NCI-H345 treated with DMSO at 0.1 percent for 48 hours (cell line): ENCODE data around the gene RSF1.

Source experiments
- DNase-seq: peaks from one replicate; lab custom pipeline; 2025; ENCODE audit not compliant: unreplicated experiment; lab: John Stamatoyannopoulos, UW

Gene RSF1

DNA sequence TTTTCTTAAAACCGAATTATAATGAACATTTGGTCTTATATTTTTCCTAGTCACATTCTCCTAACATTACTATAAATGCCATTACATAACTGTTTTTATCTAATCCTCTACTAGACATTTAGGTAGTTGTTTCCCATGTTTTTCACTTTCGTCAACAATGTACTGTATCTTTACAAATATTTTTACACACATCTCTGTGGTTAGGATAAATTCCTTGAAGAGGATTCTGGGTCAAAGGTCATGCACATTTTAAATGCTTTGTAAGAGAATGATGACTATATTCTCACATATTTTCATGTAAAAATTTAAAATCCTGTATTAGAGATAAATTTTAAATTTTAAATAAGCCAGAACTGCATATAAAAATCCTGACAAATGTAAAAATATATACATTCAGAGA is 121.6 kb downstream of the RSF1 start:
- no peak for DNase-seq

DNA sequence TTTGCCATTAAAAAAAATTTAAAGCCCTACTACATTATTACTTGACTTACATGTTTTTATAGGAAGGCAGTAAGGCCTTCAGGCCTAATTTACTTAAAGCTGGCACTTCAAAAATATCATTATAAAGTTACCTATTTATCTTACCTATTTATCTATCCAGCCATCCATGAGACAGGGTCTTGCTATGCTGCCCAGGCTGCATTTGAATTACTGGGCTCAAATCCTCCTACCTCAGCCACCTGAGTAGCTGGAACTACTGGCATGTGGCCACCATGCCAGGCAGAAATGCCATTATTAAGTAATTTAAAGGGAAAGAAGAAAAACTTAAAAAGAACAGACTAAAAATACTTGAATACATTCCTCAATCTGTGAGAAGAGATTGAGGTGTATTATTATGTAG is 122.7 kb downstream of the RSF1 start:
- no peak for DNase-seq

DNA sequence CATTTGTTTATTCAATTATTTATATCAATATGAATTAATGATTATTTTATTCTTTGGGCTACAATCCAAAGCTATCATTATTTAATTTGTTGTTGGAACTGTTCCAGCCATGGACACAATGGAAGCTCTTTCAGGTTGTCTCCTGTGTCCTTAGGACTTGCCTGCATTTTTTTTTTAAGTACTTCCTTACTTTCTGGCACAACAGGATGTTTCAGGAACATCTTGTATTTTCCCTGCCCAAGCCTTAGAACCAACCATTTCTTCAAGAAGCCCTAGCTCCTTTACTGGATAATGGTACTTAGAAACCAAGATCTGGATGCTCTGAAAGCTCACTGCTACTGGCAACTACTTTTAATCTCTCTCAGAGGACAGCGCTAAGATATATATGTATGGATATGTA is 125.1 kb downstream of the RSF1 start:
- DNase-seq: no peak

DNA sequence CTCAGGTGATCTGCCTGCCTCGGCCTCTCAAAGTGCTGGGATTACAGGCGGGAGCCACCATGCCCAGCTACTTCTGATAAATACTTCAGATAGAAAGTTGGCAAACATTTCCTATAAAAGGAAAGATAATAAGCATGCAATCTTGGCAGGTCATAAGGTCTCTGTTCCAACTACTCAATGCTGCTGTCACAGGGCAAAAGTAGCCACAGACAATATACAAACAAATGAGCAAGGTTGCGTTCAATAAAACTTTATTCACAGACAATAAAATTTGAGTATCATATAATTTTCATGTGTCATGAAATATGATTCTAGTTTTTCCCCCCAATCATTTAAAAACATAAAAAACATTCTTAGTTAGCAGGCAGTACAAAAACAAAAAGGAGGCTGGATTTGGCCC is 129.9 kb downstream of the RSF1 start:
- no peak for DNase-seq

DNA sequence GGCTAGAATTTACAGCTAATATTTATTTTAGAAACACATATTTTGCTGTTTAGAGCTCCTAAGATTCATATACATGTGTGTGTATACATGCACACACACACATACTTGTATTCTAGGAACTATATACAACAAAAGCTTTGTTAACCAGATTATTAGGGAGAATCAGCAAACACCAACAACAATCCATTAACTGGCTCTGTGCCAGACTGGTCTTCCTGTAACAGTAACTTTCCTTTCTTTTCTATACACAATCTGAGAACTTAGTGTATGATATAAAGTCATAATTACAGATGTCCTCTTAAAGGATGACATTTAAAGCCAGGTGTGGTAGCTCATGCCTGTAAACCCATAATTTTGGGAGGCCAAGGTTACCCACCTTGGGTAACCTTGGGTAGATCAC is 133.4 kb downstream of the RSF1 start:
- DNase-seq: no peak

DNA sequence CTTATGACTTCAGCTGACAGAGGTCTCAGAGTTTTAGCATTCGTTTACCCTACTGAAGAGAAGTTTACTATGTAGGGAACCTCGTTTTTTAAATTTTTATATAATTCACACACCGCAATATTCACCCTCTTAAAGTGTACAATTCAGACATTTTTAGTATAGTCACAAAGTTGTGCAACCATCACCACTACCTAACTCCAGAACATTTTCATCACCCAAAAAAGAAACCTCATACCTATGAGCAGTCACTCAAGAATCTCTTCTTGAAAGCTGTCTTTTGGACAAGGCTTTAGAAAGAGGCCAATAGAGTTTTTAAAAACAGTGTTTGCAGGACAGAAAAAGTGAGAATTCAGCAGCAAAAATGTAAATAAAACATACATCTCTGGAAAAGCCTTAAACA is 143.4 kb downstream of the RSF1 start:
- no peak for DNase-seq

DNA sequence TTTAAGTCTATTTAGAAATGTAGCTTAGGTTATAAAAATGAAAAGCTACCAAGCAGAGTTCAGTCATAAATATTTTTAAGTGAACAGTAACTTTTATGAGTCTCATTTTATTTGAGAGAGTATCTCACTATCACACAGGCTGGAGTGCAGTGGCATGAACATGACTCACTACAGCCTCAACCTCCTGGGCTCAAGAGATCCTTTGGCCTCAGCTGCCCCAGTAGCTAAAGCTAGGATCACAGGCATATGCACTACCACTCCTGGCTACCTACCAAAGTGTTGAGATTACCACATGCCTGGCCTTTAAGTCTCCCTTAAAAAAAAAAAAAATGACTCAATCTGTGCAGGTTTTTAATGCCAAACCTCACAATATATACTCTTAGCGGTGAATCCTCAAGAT is 148.3 kb downstream of the RSF1 start:
- no peak for DNase-seq

DNA sequence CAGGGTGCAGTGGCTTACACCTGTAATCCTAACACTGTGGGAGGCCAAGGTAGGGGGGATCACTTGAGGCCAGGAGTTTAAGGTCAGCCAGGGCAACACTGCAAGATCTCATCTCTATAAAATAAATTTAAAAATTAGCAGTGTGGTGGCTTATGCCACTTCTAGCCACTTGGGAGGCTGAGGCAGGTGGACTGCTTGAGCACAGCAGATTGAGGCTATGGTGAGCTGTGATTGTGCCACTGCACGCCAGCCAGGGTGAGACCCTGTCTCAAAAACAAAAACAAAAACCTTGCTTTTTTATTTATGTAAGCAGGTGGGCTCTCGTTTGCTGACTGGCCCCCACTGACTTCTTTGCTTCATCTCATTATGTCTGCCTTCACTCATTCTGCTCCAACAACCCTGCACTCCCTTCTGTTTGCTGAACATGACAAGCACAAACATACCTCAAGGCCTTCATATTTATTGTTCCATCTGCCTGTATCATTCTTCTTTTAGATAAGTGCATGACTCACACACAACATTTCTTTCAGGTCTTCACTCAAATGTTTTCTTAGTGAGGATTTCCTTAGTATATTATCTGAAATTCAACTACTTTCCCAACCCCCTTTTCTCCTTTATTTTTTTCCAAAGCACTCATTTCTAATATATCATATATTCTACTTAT is 150.5 kb downstream of the RSF1 start:
- DNase-seq: no peak

DNA sequence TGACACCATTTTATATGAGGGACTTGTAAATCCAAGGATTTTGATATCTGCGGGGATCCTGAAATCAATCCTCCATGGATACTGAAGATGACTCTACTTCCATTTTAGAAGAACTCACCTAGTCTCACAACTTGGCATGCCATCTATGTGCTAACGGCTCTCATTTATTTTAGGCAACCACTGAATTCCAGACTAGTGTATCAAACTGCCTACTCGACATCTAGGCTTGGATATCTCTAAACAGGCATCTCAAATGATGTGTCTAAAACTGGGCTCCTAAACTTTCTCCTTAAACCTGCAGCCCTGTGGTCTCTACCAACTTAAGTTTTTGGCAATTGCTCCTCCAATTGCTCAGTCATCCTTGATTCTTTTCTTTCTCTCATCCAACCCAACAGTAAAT is 151.8 kb downstream of the RSF1 start:
- DNase-seq: no peak

DNA sequence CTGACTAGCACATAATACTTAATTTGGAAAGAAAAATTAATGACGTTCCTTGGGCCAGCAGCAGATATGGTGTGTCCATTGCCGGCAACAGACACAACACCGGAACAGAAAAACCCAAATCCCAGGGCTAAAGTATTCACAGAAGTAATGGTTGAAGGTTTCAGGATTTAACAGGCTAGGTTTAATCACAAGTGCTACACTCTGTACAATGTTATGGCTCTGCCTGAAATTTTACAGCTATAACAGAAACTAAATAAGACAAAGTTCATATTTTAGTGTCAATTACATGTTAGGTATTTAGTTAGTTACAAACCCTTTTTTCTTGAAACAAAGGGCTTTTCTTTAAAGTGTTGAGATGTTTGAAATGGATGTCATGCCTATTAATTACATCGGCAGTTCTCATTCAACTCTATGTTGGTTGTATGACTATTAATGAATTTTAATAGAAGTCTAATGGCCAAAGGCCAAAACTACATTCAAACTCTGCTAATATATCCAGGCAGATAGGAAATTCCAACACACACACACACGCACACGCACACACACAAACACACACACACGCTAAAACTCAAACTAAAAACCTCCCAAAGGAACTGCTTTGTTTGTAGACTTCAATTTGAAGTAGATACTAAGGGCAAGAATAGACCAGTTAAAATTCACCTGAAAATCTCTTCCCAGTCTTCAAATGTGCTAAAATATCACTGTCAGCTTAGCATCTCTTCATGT is 155.1 kb downstream of the RSF1 start:
- DNase-seq: no peak

DNA sequence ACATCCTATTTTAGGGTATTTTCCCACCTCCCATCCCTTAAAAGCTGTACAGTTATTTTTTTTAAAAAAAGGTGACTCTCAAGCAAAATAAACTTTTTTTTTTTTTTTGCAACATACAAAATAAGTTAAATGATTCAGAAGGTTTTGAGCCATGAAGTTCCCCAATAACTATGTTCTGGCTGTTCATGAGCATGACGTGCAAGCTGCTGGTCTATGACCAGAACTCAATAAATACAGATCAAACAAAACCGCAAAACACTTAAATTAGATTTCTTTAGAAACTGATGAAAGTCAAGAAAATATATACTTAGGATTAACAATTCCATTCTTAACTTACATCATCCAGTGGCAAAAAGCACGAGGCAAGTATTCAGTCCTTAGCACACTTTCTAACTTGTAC is 158.9 kb downstream of the RSF1 start:
- DNase-seq: no peak

DNA sequence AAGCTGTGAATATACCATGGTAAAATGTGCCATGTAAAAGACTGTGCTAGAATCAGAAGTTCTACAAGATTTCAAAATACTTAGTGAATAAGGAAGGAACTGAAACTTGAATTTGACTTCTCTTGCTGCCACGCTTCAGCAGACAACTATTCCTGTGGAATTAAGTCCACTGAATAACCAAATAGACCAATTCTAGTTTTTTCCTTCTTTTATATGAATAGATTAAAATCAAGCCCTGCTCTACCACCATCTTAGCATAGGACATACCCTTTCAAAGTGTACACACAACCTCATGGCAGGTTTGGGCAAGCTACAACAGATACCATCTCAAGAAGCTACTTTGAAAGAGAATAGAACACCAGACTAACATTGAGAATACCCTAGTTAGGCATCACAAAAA is 159.6 kb downstream of the RSF1 start:
- DNase-seq: no peak

DNA sequence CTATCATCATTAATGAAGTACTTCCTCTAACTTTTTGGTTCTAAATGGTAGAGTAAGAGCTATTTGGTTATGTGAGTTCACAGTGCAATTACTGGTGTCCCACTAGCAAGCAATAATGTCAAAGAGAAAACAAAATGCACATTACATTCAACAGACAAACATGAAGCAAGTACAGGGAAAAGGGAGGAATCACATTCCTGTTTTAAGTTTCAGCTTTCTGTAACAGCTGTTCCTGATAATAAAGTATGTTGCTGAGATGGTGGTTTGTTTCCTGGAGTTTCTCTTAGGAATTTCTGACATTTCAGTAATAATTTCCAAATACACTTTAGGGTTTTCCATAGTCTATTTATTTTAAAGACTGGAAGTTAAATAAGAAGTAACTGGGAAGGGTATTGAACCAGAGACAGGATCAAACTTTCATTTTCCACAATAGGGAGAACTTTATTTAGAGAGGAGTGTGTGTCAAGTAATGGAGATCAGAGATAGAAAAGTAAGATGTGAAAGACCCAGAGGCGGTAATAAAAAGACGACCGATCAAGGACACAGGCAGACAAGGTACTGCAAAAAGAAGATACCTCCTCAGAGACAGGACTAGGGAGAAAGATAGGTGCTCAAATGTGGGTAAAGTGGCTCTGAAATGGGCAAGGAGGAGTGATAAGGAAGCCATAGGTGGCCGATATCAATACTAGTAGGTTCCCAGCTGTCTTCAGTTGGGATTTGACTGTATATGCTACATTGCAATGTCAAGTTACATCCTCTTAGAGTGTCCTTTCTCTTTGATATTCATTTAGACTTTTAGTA is 162.1 kb downstream of the RSF1 start:
- no peak for DNase-seq

DNA sequence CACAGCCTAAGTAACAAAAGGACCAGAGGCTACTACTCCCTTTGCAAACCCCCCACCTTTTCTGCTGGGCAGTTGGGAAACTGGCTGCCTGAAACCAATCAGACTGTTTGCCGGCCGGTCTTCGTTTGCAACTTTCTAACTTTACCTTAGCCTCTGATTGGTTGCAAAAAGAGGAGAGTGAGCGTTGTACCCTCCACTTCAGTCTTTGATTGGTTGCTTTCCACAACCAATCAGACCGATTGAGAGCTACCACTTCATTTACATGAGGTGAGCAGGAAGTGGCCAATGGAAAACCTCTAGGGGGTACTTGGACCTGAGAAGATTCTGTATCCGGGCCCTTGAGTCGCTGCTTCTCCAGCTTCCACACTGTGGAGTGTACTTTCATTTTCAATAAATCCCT is 164.2 kb downstream of the RSF1 start:
- no peak for DNase-seq

DNA sequence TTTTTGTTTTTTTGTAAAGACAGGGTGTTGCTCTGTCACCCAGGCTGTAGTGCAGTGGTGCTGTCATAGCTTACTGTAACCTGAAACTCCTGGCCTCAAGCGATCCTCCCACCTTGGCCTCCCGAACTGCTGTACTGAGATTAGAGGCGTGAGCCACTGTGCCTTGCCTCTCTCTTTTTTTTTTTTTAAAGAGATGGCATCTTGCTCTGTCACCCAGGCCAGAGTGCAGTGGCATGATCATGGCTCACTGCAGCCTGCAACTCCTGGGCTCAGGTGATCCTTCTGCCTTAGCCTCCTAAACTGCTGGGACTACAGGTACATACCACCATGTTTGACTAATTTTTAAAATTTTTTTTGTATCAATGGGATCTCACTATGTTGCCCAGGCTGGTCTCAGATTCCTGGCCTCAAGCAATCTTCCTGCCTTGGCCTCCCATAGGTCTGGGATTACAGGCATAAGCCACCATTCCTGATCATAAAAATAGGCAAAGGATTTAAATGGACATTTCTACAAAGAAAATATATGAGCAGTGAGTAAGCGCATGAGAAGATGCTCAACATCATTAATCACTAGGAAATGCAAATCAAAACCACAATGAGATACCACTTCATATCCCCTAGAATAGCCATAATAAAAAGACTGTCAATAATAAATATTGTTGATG is 165.6 kb downstream of the RSF1 start:
- no peak for DNase-seq

DNA sequence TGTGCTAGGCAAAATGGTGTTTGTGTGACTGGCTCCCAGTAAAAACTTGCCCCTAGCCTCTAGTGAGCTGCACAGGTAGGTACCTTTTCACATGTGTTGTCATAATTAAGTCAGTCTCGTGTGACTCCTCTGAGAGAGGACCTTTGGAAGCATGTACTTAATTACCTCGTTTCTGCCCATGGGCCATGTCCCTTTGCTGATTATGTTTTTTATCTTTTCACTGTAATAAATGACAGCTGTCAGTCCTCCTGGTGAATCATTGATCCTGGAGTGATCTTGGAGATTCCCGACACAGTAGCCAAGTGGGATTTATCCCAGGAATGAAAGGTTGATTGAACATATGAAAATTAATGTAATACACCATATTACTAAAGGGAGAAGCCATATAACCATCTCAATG is 170.4 kb downstream of the RSF1 start:
- no peak for DNase-seq

DNA sequence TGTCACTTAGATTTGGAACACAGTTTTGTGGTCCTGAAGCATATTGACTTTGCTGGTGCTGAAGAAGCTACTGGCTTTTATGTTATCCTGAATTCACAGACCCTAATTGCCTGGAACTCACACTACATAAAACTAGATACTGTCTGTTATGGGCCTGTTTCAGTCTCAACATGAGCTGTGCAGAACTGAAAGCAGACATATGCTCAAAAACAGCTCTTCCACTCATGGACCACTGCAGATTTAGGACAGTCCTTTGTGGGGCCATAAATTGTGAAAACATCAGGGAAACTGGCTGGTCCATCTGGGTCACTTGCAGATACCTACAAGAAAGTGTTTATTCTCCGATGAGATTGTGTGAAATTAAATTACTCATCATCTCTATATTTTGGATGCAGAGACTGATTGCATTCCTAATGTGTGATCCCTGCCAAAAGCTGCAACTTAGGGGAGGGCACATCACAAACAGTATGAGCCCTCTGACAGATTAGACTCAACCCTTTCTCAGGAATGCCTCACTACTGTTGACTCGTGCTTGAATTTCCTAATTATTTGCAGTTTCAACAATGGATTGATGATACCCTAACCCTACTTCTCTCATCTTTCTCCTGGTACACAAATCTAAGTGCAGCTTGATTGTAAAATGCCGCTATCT is 172.7 kb downstream of the RSF1 start:
- no peak for DNase-seq

DNA sequence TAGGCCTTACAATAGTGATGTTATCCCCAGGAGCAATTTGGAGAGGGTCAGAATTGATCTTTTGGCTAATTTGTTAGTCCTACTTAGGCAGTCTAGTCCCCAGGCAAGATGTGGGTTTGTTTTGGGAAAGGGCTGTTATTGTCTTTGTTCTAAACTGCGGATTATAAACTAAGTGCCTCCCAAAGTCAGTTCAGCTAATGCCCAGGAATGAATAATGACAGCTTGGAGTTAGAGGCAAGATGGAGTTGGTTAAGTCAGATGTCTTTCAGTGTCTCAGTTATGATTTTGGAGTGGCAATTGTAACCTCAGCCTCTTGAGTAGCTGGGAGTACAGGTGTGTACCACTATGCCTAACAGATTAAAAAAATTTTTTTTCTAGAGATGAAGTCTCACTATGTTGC is 175.6 kb downstream of the RSF1 start:
- DNase-seq: no peak

DNA sequence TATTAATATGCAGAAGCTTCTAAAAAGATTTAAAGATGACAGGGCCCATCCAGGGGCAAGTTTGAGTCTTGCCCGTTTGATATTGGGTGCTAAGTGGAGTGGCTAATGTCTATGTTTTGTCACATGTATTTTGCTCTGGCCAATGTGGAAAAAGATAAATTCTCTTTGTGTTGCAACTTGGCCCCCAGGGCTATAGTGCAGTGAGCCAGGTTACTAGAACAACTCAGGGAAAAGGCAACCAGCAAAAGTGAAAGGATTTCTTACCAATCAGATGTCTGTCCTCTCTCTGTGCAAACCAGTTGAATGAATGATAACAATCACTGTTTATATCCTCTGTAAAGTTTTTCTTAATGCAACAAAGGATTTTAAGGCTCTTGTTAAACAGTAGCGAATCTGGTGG is 178.3 kb downstream of the RSF1 start:
- DNase-seq: no peak

DNA sequence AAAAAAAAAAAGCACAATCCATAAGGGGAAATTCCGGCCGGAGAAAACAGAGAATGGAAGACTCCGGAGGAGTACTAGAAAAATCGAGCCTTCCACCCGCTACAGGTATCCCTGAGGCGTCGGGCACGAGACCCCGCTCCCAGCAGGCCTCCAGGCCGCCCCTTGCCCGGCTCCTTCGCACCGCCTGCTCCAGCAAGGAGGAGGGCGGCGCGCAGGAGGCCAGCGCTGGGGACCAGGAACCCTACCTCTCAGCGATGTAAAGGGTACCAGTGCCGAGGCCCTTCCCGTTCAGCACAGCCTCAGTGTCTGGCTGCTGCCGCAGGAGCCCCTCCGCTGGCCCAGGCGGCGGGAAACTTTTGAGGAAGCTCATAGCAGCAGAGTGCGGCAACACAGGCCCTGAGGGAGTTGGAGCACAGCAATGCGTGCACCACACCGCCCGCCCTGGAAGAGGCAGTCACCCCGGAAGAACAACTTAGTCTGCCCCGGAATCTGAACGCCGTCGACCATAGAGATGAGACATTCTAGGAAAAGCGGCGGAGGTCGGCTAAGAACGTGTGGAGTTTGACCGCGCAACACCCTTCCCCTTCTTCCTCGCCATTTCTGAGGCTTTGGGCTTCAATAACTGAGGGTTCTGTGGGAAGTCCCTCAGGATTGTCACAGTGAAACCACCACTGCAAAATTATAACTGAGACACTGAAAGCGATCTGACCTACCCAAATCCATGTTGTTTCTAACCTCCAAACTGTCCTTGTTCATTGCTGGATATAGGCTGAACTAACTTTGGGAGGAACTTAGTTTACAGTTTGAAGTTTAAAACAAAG is 183.0 kb downstream of the RSF1 start, which contains the start of gene CLNS1A:
Gene CLNS1A (minus strand): TSS at position 450 of the 821 bp plus-strand sequence. CDS start 80 bp downstream, at position 370.
- DNase-seq: peak; percentile 75
